ENCODE measurements around the gene CREB3L2. TPM values are rescaled to one million over a fixed set of nuclear protein-coding genes. Genes with fewer than 3 reads are reported as not detected.
A peak's percentile ranks its signal among the peaks of the same experiment; 100 is the strongest.

Gene CREB3L2
- total RNA-seq, 1 experiment from 2014 or later = 49.8 TPM

GRCh38 chr7:137975221-137975620 is 26.7 kb downstream of the CREB3L2 start (continued):
- TF ChIP-seq SIN3A (IDR thresholded peaks at IDR 0.05; ENCODE audit: low read depth) = no peak
- no peak for TF ChIP-seq POLR2A (IDR thresholded peaks at IDR 0.05; ENCODE audit: borderline replicate concordance, extremely low read depth, insufficient read depth, insufficient read length)
- no peak for TF ChIP-seq SRF (IDR thresholded peaks at IDR 0.05; ENCODE audit: low read depth)
- TF ChIP-seq, protein P1, sequence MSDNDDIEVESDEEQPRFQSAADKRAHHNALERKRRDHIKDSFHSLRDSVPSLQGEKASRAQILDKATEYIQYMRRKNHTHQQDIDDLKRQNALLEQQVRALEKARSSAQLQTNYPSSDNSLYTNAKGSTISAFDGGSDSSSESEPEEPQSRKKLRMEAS (IDR thresholded peaks at IDR 0.05) = no peak
- no peak for TF ChIP-seq TCF7L2 (IDR thresholded peaks at IDR 0.05; ENCODE audit: borderline replicate concordance, extremely low read depth, insufficient read depth, insufficient read length)

DNA sequence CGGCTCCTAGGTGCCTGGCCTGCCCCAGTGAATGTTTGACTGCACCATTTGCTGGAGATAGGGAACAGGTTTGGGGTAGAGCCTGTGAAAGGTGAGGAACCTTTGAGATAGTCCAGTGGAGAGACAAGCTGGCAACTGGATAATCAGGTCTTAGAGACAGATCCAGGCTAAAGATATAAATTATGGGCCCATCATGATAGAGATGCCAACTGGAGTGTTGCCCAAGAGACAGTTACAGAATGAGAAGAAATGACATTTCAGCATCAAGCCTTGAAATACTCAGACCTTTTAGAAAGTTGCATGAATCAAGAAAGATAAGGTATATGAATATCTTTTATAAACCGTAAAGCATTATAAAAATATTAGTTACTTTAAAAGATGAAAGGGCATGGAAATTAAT is 27.1 kb downstream of the CREB3L2 start:
- Histone ChIP-seq H3K4me3 (replicated peaks in 1 of 2; ENCODE audit: low read depth in 1 of 2, low read length in 2 of 2) (no peak overlapping the region), H2AFZ (ENCODE audit: low read depth, low read length, poor library complexity, severe bottlenecking) (no peak overlapping the region), H4K20me1 (ENCODE audit: insufficient read depth) (no peaks in the 10 kb centered on the region), H3K9me3 (ENCODE audit: control insufficient read depth in 1 of 2, insufficient read depth in 1 of 2, low read depth in 1 of 2, low read length in 2 of 2) (no peaks in the 10 kb centered on the region), H3K79me2 (ENCODE audit: insufficient read depth, low read length) (0 out of 2 replicates have a peak, but pooled peaks cover 3% of the 10 kb centered on the region), H3K4me2 (ENCODE audit: low read length) (no peak overlapping the region), H3K9ac (ENCODE audit: low read length) (no peak overlapping the region), H3K4me1 (ENCODE audit: control insufficient read depth in 1 of 2, insufficient read depth in 2 of 2, low read length in 2 of 2) (peaks cover 24 to 39% of the 10 kb centered on the region in 2 experiments), H3K27me3 (ENCODE audit: insufficient read depth, low read length) (no peaks in the 10 kb centered on the region), H3K27ac (ENCODE audit: low read depth, low read length) (no peak overlapping the region), H3K36me3 (ENCODE audit: control insufficient read depth in 1 of 2, insufficient read depth in 2 of 2, low read length in 2 of 2) (no peaks in the 10 kb centered on the region), H3K9me2 (ENCODE audit: insufficient read depth) (no peaks in the 10 kb centered on the region)
- ATAC-seq = no peak
- BruUV-seq (replicated peaks) = no TSS peak
- DNase-seq (ENCODE audit: low read depth, low spot score) = no peak
- intact Hi-C loops (cut with micrococcal nuclease) = no loop called here
- no peak for TF ChIP-seq EZH2phosphoT487 (IDR thresholded peaks at IDR 0.05; ENCODE audit: borderline replicate concordance)
- no peak for TF ChIP-seq YY1 (IDR thresholded peaks at IDR 0.05; ENCODE audit: extremely low read depth, insufficient replicate concordance, low read depth, low read length)
- POLR2A ChIA-PET = no interaction called here
- RAD21 ChIA-PET (ENCODE audit: low non-redundant PET in 1 of 2, low total read pairs in 2 of 2, uncharacterized antibody in 2 of 2, unreplicated experiment in 2 of 2) = no interaction called here
- CTCF ChIA-PET = no interaction called here

- no peaks in the 10 kb centered on the region for H3K9me3 ChIP-seq (ENCODE audit: control insufficient read depth in 1 of 2, insufficient read depth in 1 of 2, low read depth in 1 of 2, low read length in 2 of 2)
- H3K79me2 ChIP-seq (ENCODE audit: insufficient read depth, low read length) = 0 out of 2 replicates have a peak, but pooled peaks cover 3% of the 10 kb centered on the region
- H3K36me3 ChIP-seq (ENCODE audit: control insufficient read depth in 1 of 2, insufficient read depth in 2 of 2, low read length in 2 of 2) = no peaks in the 10 kb centered on the region
- ChIA-PET CTCF (interaction anchor here (1.3 kb wide), 1 partner anchor 32 kb away, joined by 4 read pairs; the partner anchor contains the start of gene CREB3L2), RAD21 (ENCODE audit: low non-redundant PET in 1 of 2, low total read pairs in 2 of 2, uncharacterized antibody in 2 of 2, unreplicated experiment in 2 of 2) (no interaction called here), POLR2A (no interaction called here)
- no peaks in the 10 kb centered on the region for H3K27me3 ChIP-seq (ENCODE audit: insufficient read depth, low read length)
- no peak overlapping the region for H3K9ac ChIP-seq (ENCODE audit: low read length)
- no TSS peak for BruUV-seq (replicated peaks)
- H3K4me1 ChIP-seq (ENCODE audit: control insufficient read depth in 1 of 2, insufficient read depth in 2 of 2, low read length in 2 of 2) = peaks cover 9 to 22% of the 10 kb centered on the region in 2 experiments
- peak; percentile 61; the same call in 1 of the 2 replicates for ATAC-seq
- H3K9me2 ChIP-seq (ENCODE audit: insufficient read depth) = no peaks in the 10 kb centered on the region
- H3K27ac ChIP-seq (ENCODE audit: low read depth, low read length) = no peak overlapping the region
- no peaks in the 10 kb centered on the region for H4K20me1 ChIP-seq (ENCODE audit: insufficient read depth)
- intact Hi-C loops (cut with micrococcal nuclease) = no loop called here
- H3K4me2 ChIP-seq (ENCODE audit: low read length) = peak overlapping the region; percentile 16
- H2AFZ ChIP-seq (ENCODE audit: low read depth, low read length, poor library complexity, severe bottlenecking) = no peak overlapping the region
- H3K4me3 ChIP-seq (replicated peaks in 1 of 2; ENCODE audit: low read depth in 1 of 2, low read length in 2 of 2) = no peak overlapping the region
- no peak for DNase-seq (ENCODE audit: low read depth, low spot score)
- TF ChIP-seq SRF (IDR thresholded peaks at IDR 0.05; ENCODE audit: low read depth) = no peak
- no peak for TF ChIP-seq FOSL1 (IDR thresholded peaks at IDR 0.05; ENCODE audit: low read depth)
- TF ChIP-seq ELF1 (IDR thresholded peaks at IDR 0.05; ENCODE audit: borderline replicate concordance, low read depth) = no peak
- TF ChIP-seq ZNF274 (IDR thresholded peaks at IDR 0.05; ENCODE audit: low read depth, low read length) = no peak
- TF ChIP-seq, protein P2, sequence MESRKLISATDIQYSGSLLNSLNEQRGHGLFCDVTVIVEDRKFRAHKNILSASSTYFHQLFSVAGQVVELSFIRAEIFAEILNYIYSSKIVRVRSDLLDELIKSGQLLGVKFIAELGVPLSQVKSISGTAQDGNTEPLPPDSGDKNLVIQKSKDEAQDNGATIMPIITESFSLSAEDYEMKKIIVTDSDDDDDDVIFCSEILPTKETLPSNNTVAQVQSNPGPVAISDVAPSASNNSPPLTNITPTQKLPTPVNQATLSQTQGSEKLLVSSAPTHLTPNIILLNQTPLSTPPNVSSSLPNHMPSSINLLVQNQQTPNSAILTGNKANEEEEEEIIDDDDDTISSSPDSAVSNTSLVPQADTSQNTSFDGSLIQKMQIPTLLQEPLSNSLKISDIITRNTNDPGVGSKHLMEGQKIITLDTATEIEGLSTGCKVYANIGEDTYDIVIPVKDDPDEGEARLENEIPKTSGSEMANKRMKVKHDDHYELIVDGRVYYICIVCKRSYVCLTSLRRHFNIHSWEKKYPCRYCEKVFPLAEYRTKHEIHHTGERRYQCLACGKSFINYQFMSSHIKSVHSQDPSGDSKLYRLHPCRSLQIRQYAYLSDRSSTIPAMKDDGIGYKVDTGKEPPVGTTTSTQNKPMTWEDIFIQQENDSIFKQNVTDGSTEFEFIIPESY (IDR thresholded peaks at IDR 0.05; ENCODE audit: extremely low read depth, insufficient replicate concordance, low read length) = no peak
- no peak for TF ChIP-seq CEBPB (IDR thresholded peaks at IDR 0.05; ENCODE audit: low read depth)
Observed at GRCh38 chr7:137970253-137970975, 31.5 kb downstream of the CREB3L2 start.

Measured in HCT116 (cell line).